HG03039 (cell line): ENCODE measurements around the gene FLNC.

ENCODE experiments used
- ATAC-seq: cut with Tn5 transposase; IDR thresholded peaks from one replicate; pipeline ENCODE4 v1.9.1; 2021; ENCODE audit warnings: mild to moderate bottlenecking, moderate library complexity; ENCODE audit not compliant: unreplicated experiment

Gene FLNC

GRCh38 chr7:128860158-128861073 lies 30.2 kb downstream of the FLNC start:
- ATAC-seq: no peak

- no peak for ATAC-seq
Observed at GRCh38 chr7:128861957-128862570, 31.9 kb downstream of the FLNC start.

- ATAC-seq: peak; percentile 91
Observed at GRCh38 chr7:128862571-128863432, 32.6 kb downstream of the FLNC start, which contains the start of gene ATP6V1F. Gene ATP6V1F (plus strand): TSS chr7:128862856. CDS start chr7:128862905, 49 bp downstream.

GRCh38 chr7:128863433-128863989 lies 33.3 kb downstream of the FLNC start:
- peak; percentile 16 for ATAC-seq

GRCh38 chr7:128865303-128865702 lies 35.1 kb downstream of the FLNC start:
- no peak for ATAC-seq

- ATAC-seq: no peak
Observed at GRCh38 chr7:128865996-128866877, 36.0 kb downstream of the FLNC start.

GRCh38 chr7:128867241-128867640 lies 37.0 kb downstream of the FLNC start:
- ATAC-seq: no peak

GRCh38 chr7:128867842-128868623 lies 37.8 kb downstream of the FLNC start:
- no peak for ATAC-seq

GRCh38 chr7:128868624-128869137 lies 38.5 kb downstream of the FLNC start:
- no peak for ATAC-seq

- ATAC-seq: no peak
Observed at GRCh38 chr7:128869138-128869943, 39.1 kb downstream of the FLNC start.

GRCh38 chr7:128869944-128870285 lies 39.7 kb downstream of the FLNC start:
- no peak for ATAC-seq

GRCh38 chr7:128871050-128871449 lies 40.8 kb downstream of the FLNC start:
- ATAC-seq: no peak

GRCh38 chr7:128872394-128872824 lies 42.2 kb downstream of the FLNC start:
- no peak for ATAC-seq

GRCh38 chr7:128873234-128873633 lies 43.0 kb downstream of the FLNC start:
- no peak for ATAC-seq

GRCh38 chr7:128874140-128875031 lies 44.2 kb downstream of the FLNC start:
- ATAC-seq: no peak

- ATAC-seq: no peak
Observed at GRCh38 chr7:128875523-128875948, 45.3 kb downstream of the FLNC start.

GRCh38 chr7:128876127-128876526 lies 45.9 kb downstream of the FLNC start:
- ATAC-seq: no peak
